Caco-2 (cell line): ENCODE results near the gene PIP5KL1. TPM values are rescaled to one million over a fixed set of nuclear protein-coding genes. Genes with fewer than 3 reads are reported as not detected.

Source experiments
- BruUV-seq: library from RNA; stranded (reverse); fragments of 400-500 nt; replicated peaks from 2 replicates; lab custom pipeline; 2021; lab: Mats Ljungman, UMichigan
- CTCF ChIA-PET: fragments of 300-600 bp; sonication (Branson Sonifier 250); formaldehyde crosslinking; loops from one replicate; lab custom pipeline; 2022; ENCODE audit warnings: antibody characterized with exemption; lab: Charles Lee
- POLR2A ChIA-PET: fragments of 300-600 bp; sonication (Branson Sonifier 250); formaldehyde crosslinking; loops from one replicate; lab custom pipeline; 2022; ENCODE audit warnings: antibody characterized with exemption; lab: Charles Lee
- DNase-seq, 2 experiments: peaks; one replicate each; pipeline versions ENCODE4 v3.0.0 to v3.0.0-alpha.2; 2020 to 2022
- H3K27me3 ChIP-seq: replicated peaks from 2 replicates; pipeline ENCODE4 v1.6.0; 2011; ENCODE audit warnings: low read length; ENCODE audit not compliant: control insufficient read depth, insufficient read depth
- H3K36me3 ChIP-seq: 2 replicates; pipeline ENCODE4 v1.5.1; 2011; ENCODE audit warnings: low read length; ENCODE audit not compliant: control insufficient read depth, insufficient read depth
- H3K4me1 ChIP-seq: fragments of 250-450 bp; sonication (Bioruptor Pico); 2 replicates; pipeline ENCODE4 v1.5.1; 2020; ENCODE audit warnings: mild to moderate bottlenecking
- H3K4me3 ChIP-seq: 2 replicates; pipeline ENCODE4 v1.5.1; 2011; ENCODE audit warnings: low read depth, mild to moderate bottlenecking, control low read depth, low read length
- H3K9me3 ChIP-seq: fragments of 250-450 bp; sonication (Bioruptor Pico); 2 replicates; pipeline ENCODE4 v1.5.1; 2020; ENCODE audit warnings: mild to moderate bottlenecking, moderate library complexity
- H3K27ac Mint-ChIP-seq: one replicate; pipeline ENCODE4 v1.8.0; 2022; ENCODE audit warnings: mixed read lengths; ENCODE audit not compliant: unreplicated experiment
- H3K27me3 Mint-ChIP-seq: one replicate; pipeline ENCODE4 v1.8.0; 2022; ENCODE audit warnings: mixed read lengths; ENCODE audit not compliant: insufficient read depth, unreplicated experiment
- H3K36me3 Mint-ChIP-seq: one replicate; pipeline ENCODE4 v1.8.0; 2022; ENCODE audit warnings: mild to moderate bottlenecking, mixed read lengths; ENCODE audit not compliant: insufficient read depth, unreplicated experiment
- H3K4me1 Mint-ChIP-seq: one replicate; pipeline ENCODE4 v1.8.0; 2022; ENCODE audit warnings: low read depth, mixed read lengths; ENCODE audit not compliant: unreplicated experiment
- H3K4me3 Mint-ChIP-seq: one replicate; pipeline ENCODE4 v1.8.0; 2022; ENCODE audit warnings: mild to moderate bottlenecking, moderate library complexity, mixed read lengths; ENCODE audit not compliant: unreplicated experiment
- H3K9me3 Mint-ChIP-seq: one replicate; pipeline ENCODE4 v1.8.0; 2022; ENCODE audit warnings: mixed read lengths; ENCODE audit not compliant: unreplicated experiment
- CTCF ChIP-seq, 2 experiments: fragments of 200-600 bp in 1 of 2; IDR thresholded peaks; 1 replicate in 1 of 2; 2 replicates in 1 of 2; pipeline versions ENCODE4 v1.5.1 to v1.8.0; 2011 to 2022; ENCODE audit warnings: antibody characterized with exemption in 1 of 2, control low read depth in 1 of 2, inconsistent platforms in 1 of 2, low read depth in 1 of 2, low read length in 1 of 2, mild to moderate bottlenecking in 1 of 2, moderate library complexity in 1 of 2; ENCODE audit not compliant: insufficient read depth in 1 of 2, severe bottlenecking in 1 of 2, unreplicated experiment in 1 of 2
- intact Hi-C: fragments of 100-400 bp; cut with micrococcal nuclease; formaldehyde crosslinking; loops from one replicate; pipeline ENCODE4 v1.10.0; 2022; ENCODE audit not compliant: unreplicated experiment
- total RNA-seq: library from RNA; stranded (reverse); gene quantifications from 2 replicates; pipeline ENCODE4 v1.2.3, GENCODE V29; 2022

The PIP5KL1 gene
- total RNA-seq, 1 experiment from 2014 or later, result 2.3 TPM

- intact Hi-C loops, result no loop called here
- no peaks in the 10 kb centered on the region for H3K27me3 ChIP-seq
- Mint-ChIP-seq H3K9me3 (no peaks in the 10 kb centered on the region), H3K36me3 (peaks cover 44% of the 10 kb centered on the region), H3K4me3 (no peak overlapping the region), H3K4me1 (no peaks in the 10 kb centered on the region), H3K27ac (no peak overlapping the region), H3K27me3 (no peaks in the 10 kb centered on the region)
- peaks cover 3% of the 10 kb centered on the region; the same call in 1 of the 2 replicates for H3K36me3 ChIP-seq
- ChIA-PET CTCF (no interaction called here), POLR2A (no interaction called here)
- BruUV-seq, result no TSS peak
- no peak for DNase-seq
- no peak for TF ChIP-seq CTCF (IDR thresholded peaks at IDR 0.05; ENCODE audit: insufficient read depth in 1 of 2, low read depth in 1 of 2, low read length in 1 of 2, severe bottlenecking in 1 of 2, unreplicated experiment in 1 of 2)
- H3K9me3 ChIP-seq, result no peaks in the 10 kb centered on the region
- H3K4me3 ChIP-seq, result no peak overlapping the region
- H3K4me1 ChIP-seq, result peaks cover 12% of the 10 kb centered on the region
Measured at GRCh38 chr9:127947841-127948710, 17.5 kb upstream of the PIP5KL1 start.

- no peak overlapping the region for H3K4me3 ChIP-seq
Measured at GRCh38 chr9:127946728-127947127, 16.2 kb upstream of the PIP5KL1 start.

GRCh38 chr9:127945942-127946341 lies 15.4 kb upstream of the PIP5KL1 start:
- Histone ChIP-seq H3K4me1 (0 out of 2 replicates have a peak, but pooled peaks cover 3% of the 10 kb centered on the region), H3K9me3 (no peaks in the 10 kb centered on the region), H3K36me3 (peaks cover 6% of the 10 kb centered on the region), H3K27me3 (no peaks in the 10 kb centered on the region), H3K4me3 (no peak overlapping the region)
- no peak for DNase-seq
- H3K27me3 Mint-ChIP-seq, result no peaks in the 10 kb centered on the region
- no peak for TF ChIP-seq CTCF (IDR thresholded peaks at IDR 0.05; ENCODE audit: insufficient read depth in 1 of 2, low read depth in 1 of 2, low read length in 1 of 2, severe bottlenecking in 1 of 2, unreplicated experiment in 1 of 2)
- H3K27ac Mint-ChIP-seq, result no peak overlapping the region
- H3K9me3 Mint-ChIP-seq, result no peaks in the 10 kb centered on the region
- no peaks in the 10 kb centered on the region for H3K4me1 Mint-ChIP-seq
- intact Hi-C loops, result no loop called here
- no TSS peak for BruUV-seq
- ChIA-PET CTCF (interaction anchor here (0.6 kb wide), 1 partner anchor 33 kb away, joined by 3 read pairs; no protein-coding TSS in a partner anchor), POLR2A (no interaction called here)
- peaks cover 54% of the 10 kb centered on the region for H3K36me3 Mint-ChIP-seq
- H3K4me3 Mint-ChIP-seq, result no peak overlapping the region

More at GRCh38 chr9:127946728-127947127, 16.2 kb upstream of the PIP5KL1 start:
- BruUV-seq, result no TSS peak
- H3K4me3 Mint-ChIP-seq, result no peak overlapping the region
- no peaks in the 10 kb centered on the region for H3K9me3 Mint-ChIP-seq
- intact Hi-C loops, result no loop called here
- ChIA-PET CTCF (no interaction called here), POLR2A (no interaction called here)
- TF ChIP-seq CTCF (IDR thresholded peaks at IDR 0.05; ENCODE audit: insufficient read depth in 1 of 2, low read depth in 1 of 2, low read length in 1 of 2, severe bottlenecking in 1 of 2, unreplicated experiment in 1 of 2), result no peak
- no peak for DNase-seq
- H3K36me3 Mint-ChIP-seq, result peaks cover 52% of the 10 kb centered on the region
- Histone ChIP-seq H3K4me1 (0 out of 2 replicates have a peak, but pooled peaks cover 3% of the 10 kb centered on the region), H3K36me3 (peaks cover 6% of the 10 kb centered on the region), H3K9me3 (no peaks in the 10 kb centered on the region), H3K27me3 (no peaks in the 10 kb centered on the region)
- H3K27ac Mint-ChIP-seq, result no peak overlapping the region
- H3K4me1 Mint-ChIP-seq, result no peaks in the 10 kb centered on the region
- no peaks in the 10 kb centered on the region for H3K27me3 Mint-ChIP-seq
